OCI-LY1 (cell line): ENCODE measurements around the gene DNAH17.

ENCODE experiments used
- CTCF ChIP-seq: fragments of 200-600 bp; sonication (generic), shearing (Covaris generic); IDR thresholded peaks from 2 replicates; pipeline ENCODE4 v1.5.1; 2017; ENCODE audit warnings: mild to moderate bottlenecking, antibody characterized with exemption, low read length, moderate library complexity, mixed read lengths
- EZH2 ChIP-seq: fragments of 200-600 bp; sonication (generic), shearing (Covaris generic); IDR thresholded peaks from 2 replicates; pipeline ENCODE4 v1.8.0; 2017; ENCODE audit warnings: borderline replicate concordance, mixed run types, mild to moderate bottlenecking, antibody characterized with exemption, low read length, moderate library complexity, mixed read lengths

GRCh38 chr17:78596871-78597764 lies 19.9 kb upstream of the DNAH17 start:
- no peak for TF ChIP-seq CTCF
- TF ChIP-seq EZH2: no peak
